Stimulated activated CD4-positive, alpha-beta T cell treated with anti-CD3 and anti-CD28 coated beads, Interleukin-1b, Interleukin-23, amount 100 ng/mL, for 4 hours (primary cell): ENCODE results near the gene SLFN13.
"Not testable (repeated sequence)": the region's sequence is repeated elsewhere in the genome, so short reads cannot be mapped to it uniquely, and the experiment has no call there.

ENCODE experiments used
- DNase-seq, 2 donors: peaks; one replicate each; pipeline ENCODE4 v3.0.0-alpha.2; 2020; ENCODE audit warnings: low read depth in 2 of 2

Gene SLFN13

DNA sequence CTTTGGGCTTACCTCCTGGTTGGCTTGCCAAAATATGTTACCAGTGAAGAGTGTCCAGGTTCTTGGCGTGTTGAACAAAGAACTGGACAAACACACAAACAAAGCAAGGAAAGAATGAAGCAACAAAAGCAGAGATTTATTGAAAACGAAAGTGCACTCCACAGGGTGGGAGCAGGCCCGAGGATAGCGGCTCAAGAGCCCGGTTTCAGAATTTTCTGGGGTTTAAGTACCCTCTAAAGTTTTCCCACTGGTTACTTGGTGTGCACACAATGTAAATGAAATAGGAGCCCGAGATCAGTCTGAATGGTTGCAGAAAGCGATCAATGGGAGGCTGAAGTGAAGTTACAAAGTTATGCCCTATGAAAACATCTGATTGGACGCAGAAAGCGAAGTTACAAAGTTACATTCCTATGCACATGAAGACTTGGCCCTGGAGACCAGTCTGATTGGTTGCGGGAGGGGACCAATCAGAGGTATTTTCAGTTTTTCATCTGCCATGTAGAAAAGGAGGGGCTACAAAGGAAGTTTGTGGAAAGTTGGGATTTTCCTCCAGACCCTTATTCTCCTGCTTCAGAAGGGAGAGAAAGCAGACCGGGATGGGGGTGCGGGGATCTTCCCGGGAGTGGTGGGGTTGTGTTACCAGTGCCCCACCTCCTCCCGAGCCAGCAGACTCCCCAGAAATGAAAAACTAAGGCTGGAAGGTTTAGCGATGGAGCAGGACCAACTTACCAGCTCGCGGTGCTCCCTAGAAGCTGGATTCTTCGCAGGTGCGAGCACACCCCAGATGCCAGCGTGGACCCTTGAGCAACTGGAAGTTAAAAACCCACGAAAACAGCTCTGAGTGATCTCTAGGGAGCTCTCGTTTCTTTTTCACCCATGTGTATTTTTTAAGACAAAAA, 16.1 kb downstream of the SLFN13 start, which contains the start of gene SLFN12:
SLFN12 (minus strand) TSS at position 325 of the 899 bp plus-strand sequence. CDS start 9,472 bp downstream, outside the sequence.
- DNase-seq = peak in 1 of 2 donors; percentile 29

DNA sequence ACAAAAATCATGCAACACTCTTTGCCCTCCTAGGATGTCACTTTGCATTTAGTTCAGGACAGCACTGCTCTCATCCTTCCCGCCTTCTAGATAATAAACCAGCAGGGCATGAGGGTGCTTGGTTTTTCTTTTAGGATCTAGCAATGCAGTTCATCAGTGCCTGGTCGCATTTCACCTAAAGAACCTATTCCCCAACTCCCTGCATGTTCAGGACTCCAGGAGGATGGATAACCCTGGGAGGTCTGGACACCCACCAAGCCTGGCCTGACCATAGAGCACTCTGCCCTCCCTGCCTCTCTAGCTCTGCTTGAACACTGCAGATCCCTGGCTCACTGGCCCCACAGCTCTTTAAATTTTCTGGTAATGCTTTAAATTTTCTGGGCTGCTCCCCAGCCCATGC, 18.9 kb downstream of the SLFN13 start:
- DNase-seq = no peak

DNA sequence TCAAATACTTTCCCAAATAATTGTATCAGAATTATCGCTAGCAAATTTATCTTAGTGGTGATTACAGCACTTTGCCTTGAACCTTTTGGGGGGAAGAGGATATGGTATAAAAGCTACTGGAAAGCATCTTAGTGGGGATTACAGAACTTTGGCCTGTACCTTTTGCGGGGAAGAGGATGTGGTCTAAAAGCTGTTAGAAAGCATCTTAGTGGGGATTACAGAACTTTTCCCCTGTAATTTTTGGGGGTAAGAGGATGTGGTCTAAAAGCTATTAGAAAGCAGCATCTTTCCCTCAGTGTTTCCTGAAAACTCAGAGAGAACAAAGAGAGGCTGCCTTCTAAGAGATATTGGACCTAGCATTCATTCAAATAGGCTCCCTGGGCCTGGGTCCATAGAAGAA, 20.3 kb downstream of the SLFN13 start:
- DNase-seq = no peak

DNA sequence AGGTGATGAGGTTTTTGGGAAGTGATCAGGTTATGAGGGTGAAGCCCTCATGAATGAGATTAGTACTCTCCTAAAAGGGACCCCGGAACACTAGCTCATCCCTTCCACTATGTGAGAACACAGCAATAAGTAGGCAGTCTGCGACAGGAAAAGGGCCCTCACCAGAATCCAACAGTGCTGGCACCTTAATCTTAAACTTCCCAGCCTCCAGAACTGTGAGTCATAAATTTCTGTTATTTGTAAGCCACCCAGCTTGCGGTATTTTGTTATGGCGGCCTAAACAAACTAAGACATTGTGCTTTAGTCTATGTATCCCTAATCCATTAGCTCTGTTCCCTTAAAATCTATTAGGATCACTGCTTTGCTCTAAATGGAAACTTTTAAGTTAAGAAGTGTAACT, 24.8 kb downstream of the SLFN13 start:
- no peak for DNase-seq

DNA sequence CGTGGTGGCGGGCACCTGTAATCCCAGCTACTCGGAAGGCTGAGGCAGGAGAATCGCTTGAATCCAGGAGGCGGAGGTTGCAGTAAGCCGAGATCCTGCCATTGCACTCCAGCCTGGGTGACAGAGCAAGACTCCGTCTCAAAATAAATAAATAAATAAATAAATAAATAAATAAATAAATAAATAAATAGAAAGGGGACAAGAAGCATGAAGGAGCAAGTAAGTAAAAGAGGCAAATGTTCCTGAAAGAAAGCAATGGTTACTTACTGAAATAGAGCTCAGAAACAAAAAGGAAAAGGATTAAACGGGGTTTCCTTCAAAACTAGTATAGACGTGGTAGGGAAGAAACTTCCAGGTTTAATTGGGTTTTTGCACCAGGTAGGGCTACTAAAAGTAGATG, 27.5 kb downstream of the SLFN13 start:
- DNase-seq = not testable (repeated sequence)

DNA sequence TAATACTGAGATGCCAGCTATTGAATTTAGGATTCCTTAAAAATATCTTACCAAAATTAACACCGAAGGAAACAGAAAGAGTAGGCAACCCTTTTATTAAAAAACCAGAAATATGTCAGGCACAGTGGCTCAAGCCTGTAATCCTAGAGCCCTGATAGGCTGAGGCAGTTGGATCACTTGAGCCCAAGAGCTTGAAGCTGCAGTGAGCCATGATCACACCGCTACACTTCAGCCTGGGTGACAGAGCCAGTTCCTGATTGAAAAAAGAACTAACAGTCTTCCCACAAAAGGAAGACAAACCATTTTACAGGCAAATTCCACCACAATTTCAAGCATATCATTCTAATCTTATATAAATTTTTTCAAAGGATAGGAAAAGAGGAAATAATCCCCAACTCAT, 31.9 kb downstream of the SLFN13 start:
- DNase-seq = no peak

DNA sequence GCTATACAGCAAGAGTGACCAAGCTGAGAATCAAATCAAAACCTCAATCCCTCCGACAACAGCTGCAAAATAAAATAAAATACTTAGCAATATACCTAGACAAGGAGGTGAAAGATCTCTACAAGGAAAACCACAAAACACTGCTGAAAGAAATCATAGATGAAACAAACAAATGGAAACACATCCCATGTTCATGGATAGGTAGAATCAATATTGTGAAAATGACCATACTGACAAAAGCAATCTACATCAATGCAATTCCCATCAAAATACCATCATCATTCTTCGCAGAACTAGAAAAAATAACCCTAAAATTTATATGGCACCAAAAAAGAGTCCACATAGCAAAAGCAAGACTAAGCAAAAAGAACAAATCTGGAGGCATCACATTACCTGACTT, 33.9 kb downstream of the SLFN13 start:
- not testable (repeated sequence) for DNase-seq

DNA sequence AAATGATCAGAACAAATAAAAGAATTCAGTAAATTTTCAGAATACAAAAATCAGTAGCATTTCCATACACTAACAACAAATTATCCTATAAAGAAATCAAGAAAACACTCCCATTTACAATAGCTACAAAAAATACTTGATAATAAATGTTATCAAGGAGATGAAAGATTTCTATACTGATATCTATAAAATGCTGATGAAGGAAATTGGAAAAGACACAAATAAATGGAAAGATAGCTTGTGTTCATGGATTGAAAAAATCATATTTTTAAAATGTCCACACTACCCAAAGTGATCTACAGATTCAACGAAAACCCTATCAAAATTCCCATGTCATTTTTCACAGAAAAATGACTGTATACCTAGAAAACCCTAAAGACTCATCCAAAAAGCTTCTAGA, 34.3 kb downstream of the SLFN13 start:
- DNase-seq = no peak

DNA sequence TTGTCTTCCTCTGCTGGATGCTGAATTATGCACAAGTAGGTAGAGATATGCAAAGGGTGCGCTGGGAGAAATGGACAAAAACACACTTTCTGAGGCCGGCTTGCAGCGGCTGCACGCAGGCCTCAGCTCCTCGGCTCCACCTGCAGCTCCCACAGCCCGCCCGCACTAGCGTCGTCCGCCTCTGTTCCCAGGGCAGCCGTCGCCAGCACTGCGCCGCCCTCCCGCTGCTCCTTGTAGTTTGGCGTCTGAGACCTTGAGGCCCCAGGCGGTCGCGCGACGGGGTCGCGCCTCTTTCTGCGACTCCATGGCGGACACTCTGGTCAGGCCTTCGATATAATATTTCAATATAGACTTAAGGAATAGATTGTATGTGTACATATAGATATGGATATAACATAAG, 41.0 kb downstream of the SLFN13 start:
- DNase-seq = no peak

DNA sequence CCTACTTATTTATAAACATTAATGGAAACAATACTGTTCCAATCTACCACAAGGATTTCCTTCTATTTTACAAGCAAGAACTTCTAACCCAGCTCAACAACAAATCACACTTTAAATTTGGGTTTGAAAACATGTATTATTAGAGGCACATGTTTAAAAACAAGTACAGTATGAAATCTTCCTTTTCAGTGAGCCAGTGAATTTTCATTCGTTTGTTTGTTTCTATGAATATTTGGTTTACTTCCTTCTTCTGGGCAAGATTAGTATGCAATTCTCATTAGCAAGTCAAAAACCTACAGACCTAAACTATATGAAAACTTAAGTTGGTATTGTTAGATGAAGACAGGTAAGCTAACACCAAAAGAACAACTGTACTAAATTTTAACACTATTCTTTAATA, 42.0 kb downstream of the SLFN13 start:
- no peak for DNase-seq

DNA sequence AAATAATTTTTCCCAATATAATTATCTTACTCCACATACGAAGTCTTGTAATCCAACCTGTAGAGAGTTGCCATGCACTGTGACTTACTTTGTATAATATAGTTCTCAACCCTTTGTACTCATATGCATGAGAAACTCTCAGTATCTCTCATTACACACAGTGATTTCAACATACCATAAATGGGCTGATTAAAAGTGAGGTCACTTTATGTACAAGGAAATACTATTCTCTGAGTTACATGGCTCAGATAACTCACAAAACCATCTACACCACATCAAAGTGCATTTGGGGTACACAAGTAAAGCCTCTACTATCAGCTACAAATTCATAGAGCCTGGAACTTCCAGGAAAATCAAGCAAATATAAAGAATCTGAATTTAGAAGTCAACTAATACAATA, 44.2 kb downstream of the SLFN13 start:
- no peak for DNase-seq

DNA sequence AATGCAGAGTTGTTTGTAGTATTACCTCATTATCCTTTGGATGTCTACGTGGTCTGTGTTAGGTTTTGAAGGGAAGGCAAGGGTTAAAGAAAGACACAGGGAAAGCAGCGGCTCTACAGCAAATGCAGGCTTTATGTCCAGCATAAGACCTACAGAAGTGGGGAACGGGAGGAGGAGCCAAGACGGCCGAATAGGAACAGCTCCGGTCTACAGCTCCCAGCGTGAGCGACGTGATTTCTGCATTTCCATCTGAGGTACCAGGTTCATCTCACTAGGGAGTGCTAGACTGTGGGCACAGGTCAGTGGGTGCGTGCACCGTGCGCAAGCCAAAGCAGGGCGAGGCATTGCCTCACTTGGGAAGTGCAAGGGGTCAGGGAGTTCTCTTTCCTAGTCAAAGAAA, 54.8 kb downstream of the SLFN13 start:
- not testable (repeated sequence) for DNase-seq

DNA sequence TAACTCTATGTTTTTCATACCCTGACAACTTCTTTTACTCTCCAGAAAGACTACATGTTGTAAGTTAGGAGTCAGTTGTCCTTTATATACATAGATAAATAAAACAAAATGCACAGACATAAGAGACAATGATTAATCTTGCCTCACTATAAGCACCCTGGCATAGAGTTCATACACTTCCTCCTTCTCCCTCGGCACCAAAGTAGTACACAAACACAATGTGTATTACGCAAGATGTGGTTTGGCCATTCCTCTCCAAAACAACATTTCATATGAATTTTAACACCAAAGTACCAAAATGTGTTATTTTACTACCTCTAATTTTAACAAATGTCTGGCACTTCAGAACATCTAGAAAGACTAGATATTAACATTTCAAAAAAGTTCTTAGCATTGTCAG, 57.9 kb downstream of the SLFN13 start:
- no peak for DNase-seq

DNA sequence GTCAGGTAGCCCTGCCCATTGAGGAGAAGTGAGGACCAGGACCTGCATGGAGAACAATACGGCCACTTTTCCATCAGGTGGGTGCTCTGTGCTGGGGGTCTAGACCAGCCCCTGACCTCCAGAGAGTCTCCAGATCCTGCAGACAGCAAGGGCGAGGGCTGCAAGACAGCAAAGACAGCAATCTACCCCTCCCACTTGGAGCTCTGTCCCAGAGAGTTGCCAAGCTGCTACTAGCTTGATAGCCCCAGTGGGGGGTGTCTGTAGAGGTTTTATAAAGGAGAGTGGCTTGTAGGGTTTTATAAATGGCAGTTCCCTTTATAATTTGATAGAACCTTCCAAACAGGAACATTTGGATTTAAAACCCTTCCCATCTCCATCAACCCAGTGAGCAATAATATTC, 58.4 kb downstream of the SLFN13 start:
- no peak for DNase-seq

DNA sequence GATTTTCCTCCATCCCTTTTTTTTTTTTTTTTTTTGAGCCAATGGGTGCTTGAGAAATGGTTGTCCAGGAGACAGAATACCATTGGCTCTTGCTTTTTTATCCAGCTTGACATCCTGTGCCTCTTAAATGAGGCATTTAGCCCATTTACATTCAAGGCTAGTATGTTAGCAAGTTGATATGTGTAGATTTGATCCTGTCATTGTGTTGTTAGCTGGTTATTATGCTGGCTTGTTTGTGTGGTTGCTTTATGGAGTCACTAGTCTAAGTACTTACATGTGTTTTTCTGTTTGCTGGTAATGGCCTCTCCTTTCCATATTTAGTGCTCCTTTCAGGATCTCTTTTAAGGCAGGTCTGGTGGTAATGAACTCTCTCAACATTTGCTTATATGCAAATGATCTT, 61.1 kb downstream of the SLFN13 start:
- DNase-seq = no peak
